NCI-H2227 treated with DMSO at 0.1 percent for 48 hours (cell line): ENCODE measurements around the gene L1TD1.
"Not testable (repeated sequence)": the region's sequence is repeated elsewhere in the genome, so short reads cannot be mapped to it uniquely, and the experiment has no call there.

Experiments
- DNase-seq: peaks from one replicate; lab custom pipeline; 2025; lab: John Stamatoyannopoulos, UW

The L1TD1 gene

GRCh38 chr1:62234688-62235087, 40.0 kb downstream of the L1TD1 start:
- no peak for DNase-seq

GRCh38 chr1:62235576-62235975, 40.9 kb downstream of the L1TD1 start:
- no peak for DNase-seq

- DNase-seq, result no peak
Observed at GRCh38 chr1:62237361-62237760, 42.7 kb downstream of the L1TD1 start.

GRCh38 chr1:62237950-62238374, 43.3 kb downstream of the L1TD1 start:
- no peak for DNase-seq

GRCh38 chr1:62238507-62238906, 43.9 kb downstream of the L1TD1 start:
- DNase-seq, result no peak

- not testable (repeated sequence) for DNase-seq
Observed at GRCh38 chr1:62239652-62240403, 45.2 kb downstream of the L1TD1 start.

- DNase-seq, result no peak
Observed at GRCh38 chr1:62240651-62241370, 46.2 kb downstream of the L1TD1 start.

- DNase-seq, result no peak
Observed at GRCh38 chr1:62241371-62242131, 46.9 kb downstream of the L1TD1 start.

GRCh38 chr1:62244380-62244779, 49.7 kb downstream of the L1TD1 start:
- not testable (repeated sequence) for DNase-seq

GRCh38 chr1:62245201-62245600, 50.6 kb downstream of the L1TD1 start:
- no peak for DNase-seq

GRCh38 chr1:62247391-62248168, 52.9 kb downstream of the L1TD1 start:
- peak; percentile 31 for DNase-seq

- no peak for DNase-seq
Observed at GRCh38 chr1:62250126-62250726, 55.6 kb downstream of the L1TD1 start.

GRCh38 chr1:62259551-62259950, 64.9 kb downstream of the L1TD1 start:
- DNase-seq, result no peak

GRCh38 chr1:62260688-62261087, 66.0 kb downstream of the L1TD1 start:
- no peak for DNase-seq
